Thymus (tissue), 11 donors: ENCODE data around the gene PEAK1. TPM values are rescaled to one million over a fixed set of nuclear protein-coding genes. Genes with fewer than 3 reads are reported as not detected.

ENCODE experiments used
- DNase-seq, 9 donors: peaks; one replicate each; pipeline ENCODE4 v3.0.0-alpha.2; 2013; ENCODE audit warnings: low spot score in 9 of 9, low read depth in 6 of 9, missing footprints in 1 of 9
- H3K27ac ChIP-seq, 2 donors: one replicate each; pipeline ENCODE4 v1.5.1; 2013; ENCODE audit warnings: control low read depth in 1 of 2, low read depth in 1 of 2, low read length in 1 of 2, mild to moderate bottlenecking in 1 of 2, moderate library complexity in 1 of 2
- H3K27me3 ChIP-seq, 2 donors: one replicate each; pipeline ENCODE4 v1.5.1; 2013; ENCODE audit warnings: low read length in 1 of 2; ENCODE audit not compliant: control insufficient read depth in 2 of 2, insufficient read depth in 1 of 2
- H3K36me3 ChIP-seq, 2 donors: one replicate each; pipeline ENCODE4 v1.5.1; 2013; ENCODE audit warnings: low read length in 1 of 2, mild to moderate bottlenecking in 1 of 2, moderate library complexity in 1 of 2; ENCODE audit not compliant: control insufficient read depth in 2 of 2, insufficient read depth in 2 of 2
- H3K4me1 ChIP-seq, 2 donors: one replicate each; pipeline ENCODE4 v1.5.1; 2013; ENCODE audit warnings: low read length in 2 of 2; ENCODE audit not compliant: control insufficient read depth in 2 of 2, insufficient read depth in 2 of 2
- H3K4me3 ChIP-seq, 2 donors: one replicate each; pipeline ENCODE4 v1.5.1; 2013; ENCODE audit warnings: low read length in 2 of 2, control low read depth in 1 of 2, mild to moderate bottlenecking in 1 of 2
- H3K9me3 ChIP-seq, 2 donors: one replicate each; pipeline ENCODE4 v1.5.1; 2013; ENCODE audit warnings: low read length in 1 of 2, mild to moderate bottlenecking in 1 of 2; ENCODE audit not compliant: control insufficient read depth in 2 of 2, insufficient read depth in 1 of 2
- WGBS: extraction: QIAGEN DNeasy Blood & Tissue Kit; methylation state at CpG from one replicate; pipeline ENCODE4 v1.1.7; 2013; 5-methylcytosine and 5-hydroxymethylcytosine counted together
- polyA plus RNA-seq: library from polyadenylated mRNA; stranded (reverse); fragments of 200-250 nt; gene quantifications from one replicate; pipeline ENCODE4 v1.2.3, GENCODE V29; 2013
- total RNA-seq: library from RNA; stranded (reverse); fragments of 120-200 nt; gene quantifications from one replicate; pipeline ENCODE4 v1.2.4, GENCODE V29; 2013
- donor health status: healthy.

PEAK1 gene
- total and polyA plus RNA-seq, 2 donors, result 4.7 to 7.8 TPM

GRCh38 chr15:77266708-77267386, 153.1 kb downstream of the PEAK1 start:
- H3K27ac ChIP-seq, result no peak overlapping the region
- H3K27me3 ChIP-seq, result no peaks in the 10 kb centered on the region
- H3K36me3 ChIP-seq, result no peaks in the 10 kb centered on the region
- H3K9me3 ChIP-seq, result no peaks in the 10 kb centered on the region
- DNase-seq, result no peak
- no peaks in the 10 kb centered on the region for H3K4me1 ChIP-seq
- H3K4me3 ChIP-seq, result no peak overlapping the region
- WGBS, result 97% methylated on average over 5 of the region's 5 CpGs

GRCh38 chr15:77255385-77255784, 164.5 kb downstream of the PEAK1 start:
- H3K36me3 ChIP-seq, result peaks cover 0 to 3% of the 10 kb centered on the region in 2 donors
- no peaks in the 10 kb centered on the region for H3K27me3 ChIP-seq
- H3K4me1 ChIP-seq, result no peaks in the 10 kb centered on the region
- H3K27ac ChIP-seq, result no peak overlapping the region
- H3K4me3 ChIP-seq, result no peak overlapping the region
- no peak for DNase-seq
- H3K9me3 ChIP-seq, result no peaks in the 10 kb centered on the region
- WGBS, result over 99% methylated on average over 2 of the region's 2 CpGs

DNA sequence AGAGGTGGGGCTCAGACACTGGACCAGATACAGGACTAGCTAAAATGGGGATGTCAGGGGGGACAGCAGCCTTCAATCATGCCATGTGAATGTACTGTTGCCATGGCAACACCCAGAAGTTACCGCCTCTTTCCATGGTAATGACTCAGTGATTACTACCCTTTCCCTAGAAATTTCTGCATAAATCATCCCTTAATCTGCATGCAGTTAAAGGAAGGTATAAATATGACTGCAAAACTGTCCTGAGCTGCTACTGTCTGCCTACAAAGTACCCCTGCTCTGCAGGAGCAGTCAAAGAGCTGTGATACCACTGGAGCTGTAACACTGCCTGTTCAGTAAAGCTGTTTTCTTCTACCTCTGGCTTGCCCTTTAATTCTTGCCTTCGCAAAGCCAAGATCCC, 168.2 kb downstream of the PEAK1 start:
- Histone ChIP-seq H3K4me1 (no peaks in the 10 kb centered on the region), H3K27me3 (no peaks in the 10 kb centered on the region), H3K4me3 (no peak overlapping the region), H3K36me3 (peaks cover 0 to 3% of the 10 kb centered on the region in 2 donors), H3K9me3 (no peaks in the 10 kb centered on the region), H3K27ac (no peak overlapping the region)
- over 99% methylated on average over 2 of the region's 2 CpGs for WGBS
- no peak for DNase-seq

DNA sequence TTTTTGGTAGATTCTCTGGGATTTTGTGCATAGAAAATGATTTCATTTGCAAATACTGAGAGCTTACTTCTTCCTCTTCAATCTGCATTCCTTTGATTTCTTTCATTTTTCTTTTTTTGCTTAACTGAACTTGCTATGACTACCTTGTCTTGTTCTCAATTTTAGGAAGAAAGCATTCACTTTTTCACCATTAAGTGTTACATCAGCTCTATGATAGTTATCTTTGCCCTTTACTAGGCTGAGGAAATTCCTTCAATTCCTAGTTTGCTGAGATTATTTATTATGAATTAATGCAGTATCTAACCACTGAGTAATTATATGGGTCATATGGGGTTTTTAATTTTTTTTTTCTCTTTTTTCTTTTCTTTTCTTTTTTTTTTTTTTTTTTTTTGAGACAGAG, 172.8 kb downstream of the PEAK1 start:
- Histone ChIP-seq H3K36me3 (peaks cover 0 to 3% of the 10 kb centered on the region in 2 donors), H3K9me3 (no peaks in the 10 kb centered on the region)

DNA sequence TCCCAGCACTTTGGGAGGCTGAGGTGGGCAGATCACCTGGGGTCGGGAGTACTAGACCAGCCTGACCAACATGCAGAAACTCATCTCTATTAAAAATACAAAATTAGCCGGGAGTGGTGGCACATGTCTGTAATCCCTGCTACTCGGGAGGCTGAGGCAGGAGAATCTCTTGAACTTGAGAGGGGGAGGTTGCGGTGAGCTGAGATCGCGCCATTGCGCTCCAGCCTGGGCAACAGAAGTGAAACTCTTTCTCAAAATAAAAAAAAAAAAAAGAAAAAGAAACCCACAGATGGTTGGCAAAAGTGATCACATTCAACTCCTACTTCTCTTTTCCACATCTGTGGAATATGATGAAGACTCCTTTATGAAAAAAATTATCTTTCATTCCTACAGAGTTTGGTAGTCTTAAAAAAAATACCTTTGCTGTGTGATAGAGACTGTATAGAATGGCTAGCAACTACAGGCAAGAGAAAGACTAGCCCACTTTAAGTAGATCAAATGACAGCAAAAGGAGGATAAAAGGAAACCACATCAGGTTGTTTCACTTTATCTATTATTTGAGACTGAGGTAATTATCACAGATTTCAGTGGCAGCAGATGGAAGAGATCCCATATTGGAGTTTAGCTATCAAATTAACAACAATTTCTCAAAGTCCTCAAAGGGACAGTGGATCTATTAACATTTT, 176.0 kb downstream of the PEAK1 start:
- no peak for DNase-seq
- H3K27ac ChIP-seq, result no peak overlapping the region
- no peaks in the 10 kb centered on the region for H3K4me1 ChIP-seq
- no peak overlapping the region for H3K4me3 ChIP-seq
- no peaks in the 10 kb centered on the region for H3K36me3 ChIP-seq
- no peaks in the 10 kb centered on the region for H3K27me3 ChIP-seq
- H3K9me3 ChIP-seq, result no peaks in the 10 kb centered on the region
- WGBS, result 98% methylated on average over 7 of the region's 7 CpGs

More for the DNA sequence above, 172.8 kb downstream of the PEAK1 start:
- Histone ChIP-seq H3K27me3 (no peaks in the 10 kb centered on the region), H3K4me3 (no peak overlapping the region), H3K27ac (no peak overlapping the region), H3K4me1 (no peaks in the 10 kb centered on the region)
- no peak for DNase-seq

DNA sequence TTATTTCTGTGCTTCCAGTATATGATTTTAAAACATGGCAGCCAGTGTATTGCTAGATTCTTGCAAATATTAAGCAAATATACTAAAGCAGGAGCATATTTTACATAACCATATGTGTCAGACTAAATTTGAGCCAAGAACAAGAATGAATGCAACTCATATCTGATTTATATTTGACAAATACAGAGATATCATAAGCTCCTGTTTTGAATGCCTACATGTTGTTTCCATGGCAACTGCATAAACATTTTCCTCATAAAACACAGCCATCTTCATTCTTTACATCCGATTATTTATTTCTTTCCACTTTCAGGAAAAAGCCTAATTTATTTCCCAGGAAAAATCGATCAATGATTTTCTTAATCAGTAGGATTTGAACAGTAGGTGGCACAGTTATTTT, 176.8 kb downstream of the PEAK1 start:
- DNase-seq, result no peak
- H3K27ac ChIP-seq, result no peak overlapping the region

GRCh38 chr15:77239882-77240608, 179.9 kb downstream of the PEAK1 start:
- no peak for DNase-seq
- no peak overlapping the region for H3K27ac ChIP-seq
- no peaks in the 10 kb centered on the region for H3K27me3 ChIP-seq
- no peaks in the 10 kb centered on the region for H3K4me1 ChIP-seq
- H3K9me3 ChIP-seq, result peaks cover 0 to 9% of the 10 kb centered on the region in 2 donors
- no peak overlapping the region for H3K4me3 ChIP-seq
- H3K36me3 ChIP-seq, result peaks cover 0 to 6% of the 10 kb centered on the region in 2 donors
- WGBS, result 96% methylated on average over 2 of the region's 2 CpGs

More for the DNA sequence above, 176.8 kb downstream of the PEAK1 start:
- H3K36me3 ChIP-seq, result no peaks in the 10 kb centered on the region
- 97% methylated on average over 2 of the region's 2 CpGs for WGBS
- no peaks in the 10 kb centered on the region for H3K9me3 ChIP-seq
- H3K27me3 ChIP-seq, result no peaks in the 10 kb centered on the region
- H3K4me1 ChIP-seq, result no peaks in the 10 kb centered on the region
- H3K4me3 ChIP-seq, result no peak overlapping the region

DNA sequence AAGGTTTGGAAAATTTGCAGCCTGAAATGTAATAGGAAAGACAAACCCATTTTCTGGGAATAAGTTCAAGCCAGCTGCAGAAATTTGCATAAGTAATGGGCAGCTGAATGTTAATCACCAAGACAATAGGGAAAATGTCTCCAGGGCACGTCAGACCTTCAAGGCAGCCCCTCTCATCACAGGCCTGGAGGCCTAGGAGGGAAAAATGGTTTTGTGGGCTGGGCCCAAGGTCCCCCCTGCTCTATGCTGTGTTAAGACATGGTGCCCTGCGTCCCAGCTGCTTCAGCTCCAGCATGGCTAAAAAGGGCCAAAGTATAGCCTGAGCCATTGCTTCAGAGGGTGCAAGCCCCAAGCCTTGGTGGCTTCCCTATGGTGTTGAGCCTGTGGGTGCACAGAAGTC, 184.3 kb downstream of the PEAK1 start:
- no peak for DNase-seq
- Histone ChIP-seq H3K27ac (no peak overlapping the region), H3K4me1 (no peaks in the 10 kb centered on the region), H3K27me3 (no peaks in the 10 kb centered on the region), H3K9me3 (peaks cover 0 to 9% of the 10 kb centered on the region in 2 donors), H3K4me3 (no peak overlapping the region), H3K36me3 (peaks cover 0 to 6% of the 10 kb centered on the region in 2 donors)
- 98% methylated on average over 2 of the region's 2 CpGs for WGBS

DNA sequence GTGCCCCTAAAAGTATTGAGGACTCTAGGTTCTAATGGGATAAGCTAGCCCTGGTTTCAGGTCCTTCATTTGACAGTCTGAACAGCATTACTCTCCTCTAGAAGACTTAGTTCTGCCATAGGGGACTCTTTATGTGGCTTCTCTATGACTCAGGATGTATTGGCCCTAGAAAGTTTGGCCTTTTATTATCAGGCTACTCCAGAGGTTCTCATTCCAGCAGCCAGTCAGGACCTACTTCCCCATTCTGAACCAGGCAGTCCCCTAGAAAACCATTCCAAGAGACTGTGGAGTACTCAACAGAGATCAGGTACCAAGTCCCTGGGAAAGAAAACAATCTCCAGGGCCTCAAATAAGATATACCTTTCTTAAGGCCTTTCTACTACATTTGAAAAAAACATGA, 191.1 kb downstream of the PEAK1 start:
- Histone ChIP-seq H3K4me1 (peaks cover 0 to 3% of the 10 kb centered on the region in 2 donors), H3K27ac (no peak overlapping the region), H3K27me3 (no peaks in the 10 kb centered on the region), H3K36me3 (no peaks in the 10 kb centered on the region), H3K9me3 (no peaks in the 10 kb centered on the region), H3K4me3 (no peak overlapping the region)
- DNase-seq, result no peak
